Bronchial epithelial cell (primary cell): Measurements from ENCODE around the gene ZKSCAN2. TPM values are rescaled to one million over a fixed set of nuclear protein-coding genes. Genes with fewer than 3 reads are reported as not detected.

Experiments
- DNase-seq: peaks from one replicate; pipeline ENCODE4 v3.0.0-alpha.2; 2010; ENCODE audit warnings: low read depth
- FAIRE-seq: peaks from 2 replicates; lab custom pipeline; 2011; peaks lifted over from hg19 to GRCh38; lab: Jason Lieb, UNC
- H3K27me3 ChIP-seq: 2 replicates; pipeline ENCODE4 v1.5.1; 2011; ENCODE audit warnings: low read length; ENCODE audit not compliant: control insufficient read depth, insufficient read depth
- H3K36me3 ChIP-seq: 2 replicates; pipeline ENCODE4 v1.5.1; 2011; ENCODE audit warnings: low read length; ENCODE audit not compliant: control insufficient read depth, insufficient read depth
- H3K4me3 ChIP-seq: 2 replicates; pipeline ENCODE4 v1.5.1; 2011; ENCODE audit warnings: mild to moderate bottlenecking, low read depth, low read length, control low read depth
- CTCF ChIP-seq: IDR thresholded peaks from 2 replicates; pipeline ENCODE4 v1.5.1; 2011; ENCODE audit warnings: mild to moderate bottlenecking, moderate library complexity, low read length, control low read depth, inconsistent platforms; ENCODE audit not compliant: insufficient read depth, severe bottlenecking
- total RNA-seq: library from RNA; depleted of rRNA; stranded (reverse); fragments of >200 nt; gene quantifications from 2 replicates; pipeline ENCODE4 v1.2.1, GENCODE V29; 2014

ZKSCAN2 gene
- total RNA-seq, 1 donor from 2014 or later, result 3.4 TPM

- no peaks in the 10 kb centered on the region for H3K36me3 ChIP-seq
- no peak for FAIRE-seq
These were observed 4.3 kb downstream of the ZKSCAN2 start for GRCh38 chr16:25253322-25253721.

GRCh38 chr16:25250467-25250866, 7.2 kb downstream of the ZKSCAN2 start:
- no peak for TF ChIP-seq CTCF
- FAIRE-seq, result no peak
- Histone ChIP-seq H3K4me3 (no peak overlapping the region), H3K36me3 (peaks cover 4% of the 10 kb centered on the region), H3K27me3 (no peaks in the 10 kb centered on the region)
- DNase-seq, result no peak

More at GRCh38 chr16:25253322-25253721, 4.3 kb downstream of the ZKSCAN2 start:
- no peaks in the 10 kb centered on the region for H3K27me3 ChIP-seq
- H3K4me3 ChIP-seq, result no peak overlapping the region
- TF ChIP-seq CTCF, result no peak
- DNase-seq, result no peak

- FAIRE-seq, result no peak
- peaks cover 2% of the 10 kb centered on the region for H3K36me3 ChIP-seq
- no peak for TF ChIP-seq CTCF
These were observed 21.7 kb downstream of the ZKSCAN2 start for GRCh38 chr16:25235991-25236390.

GRCh38 chr16:25228372-25228771, 29.3 kb downstream of the ZKSCAN2 start:
- no peak for TF ChIP-seq CTCF
- FAIRE-seq (no peak), DNase-seq (no peak)
- H3K4me3 ChIP-seq, result no peak overlapping the region
- no peaks in the 10 kb centered on the region for H3K27me3 ChIP-seq
- H3K36me3 ChIP-seq, result no peaks in the 10 kb centered on the region

More at GRCh38 chr16:25235991-25236390, 21.7 kb downstream of the ZKSCAN2 start:
- no peak for DNase-seq
- no peaks in the 10 kb centered on the region for H3K27me3 ChIP-seq
- H3K4me3 ChIP-seq, result no peak overlapping the region

GRCh38 chr16:25224731-25225319, 32.8 kb downstream of the ZKSCAN2 start:
- TF ChIP-seq CTCF, result no peak

GRCh38 chr16:25223964-25224363, 33.7 kb downstream of the ZKSCAN2 start:
- TF ChIP-seq CTCF, result no peak
- Histone ChIP-seq H3K27me3 (no peaks in the 10 kb centered on the region), H3K4me3 (no peak overlapping the region), H3K36me3 (no peaks in the 10 kb centered on the region)
- DNase-seq (no peak), FAIRE-seq (no peak)

More at GRCh38 chr16:25224731-25225319, 32.8 kb downstream of the ZKSCAN2 start:
- Histone ChIP-seq H3K36me3 (no peaks in the 10 kb centered on the region), H3K27me3 (no peaks in the 10 kb centered on the region), H3K4me3 (no peak overlapping the region)
- FAIRE-seq, result no peak
- no peak for DNase-seq
